HT-29 (cell line): Measurements from ENCODE around the gene LAD1. TPM values are rescaled to one million over a fixed set of nuclear protein-coding genes. Genes with fewer than 3 reads are reported as not detected.

Source experiments
- total RNA-seq: library from RNA; depleted of rRNA; stranded (reverse); fragments of >200 nt; shearing (Covaris generic); gene quantifications from 2 replicates; pipeline ENCODE4 v1.2.3, GENCODE V29; 2014; rRNA removed

The LAD1 gene
- total RNA-seq, 1 experiment from 2014 or later: 216 TPM

Other genes with a start within 250 kb of the LAD1 start
- 140 and 141 TPM in 2 replicates for gene TMEM9, start 244.8 kb downstream of the LAD1 start, total RNA-seq
- gene IGFN1, start 208.5 kb downstream of the LAD1 start, total RNA-seq: 0.03 TPM in 2 replicates
- 0.43 and 1.2 TPM in 2 replicates for gene PKP1, start 115.8 kb downstream of the LAD1 start, total RNA-seq
- 0.13 and 0.46 TPM in 2 replicates for gene TNNT2, start 21.6 kb downstream of the LAD1 start, total RNA-seq
- gene TNNI1, start 22.4 kb upstream of the LAD1 start, total RNA-seq: not detected in 2 replicates
- 39.4 and 49.4 TPM in 2 replicates for gene PHLDA3, start 69.9 kb upstream of the LAD1 start, total RNA-seq
- 183 and 213 TPM in 2 replicates for gene CSRP1, start 107.8 kb upstream of the LAD1 start, total RNA-seq
- gene NAV1, start 139.8 kb upstream of the LAD1 start, total RNA-seq: 0.51 and 0.99 TPM in 2 replicates